HG02763 (cell line): ENCODE measurements around the gene SLC35B2.

Experiments
- ATAC-seq: cut with Tn5 transposase; IDR thresholded peaks from one replicate; pipeline ENCODE4 v1.9.1; 2021; ENCODE audit warnings: mild to moderate bottlenecking, moderate library complexity; ENCODE audit not compliant: unreplicated experiment

Gene SLC35B2

DNA sequence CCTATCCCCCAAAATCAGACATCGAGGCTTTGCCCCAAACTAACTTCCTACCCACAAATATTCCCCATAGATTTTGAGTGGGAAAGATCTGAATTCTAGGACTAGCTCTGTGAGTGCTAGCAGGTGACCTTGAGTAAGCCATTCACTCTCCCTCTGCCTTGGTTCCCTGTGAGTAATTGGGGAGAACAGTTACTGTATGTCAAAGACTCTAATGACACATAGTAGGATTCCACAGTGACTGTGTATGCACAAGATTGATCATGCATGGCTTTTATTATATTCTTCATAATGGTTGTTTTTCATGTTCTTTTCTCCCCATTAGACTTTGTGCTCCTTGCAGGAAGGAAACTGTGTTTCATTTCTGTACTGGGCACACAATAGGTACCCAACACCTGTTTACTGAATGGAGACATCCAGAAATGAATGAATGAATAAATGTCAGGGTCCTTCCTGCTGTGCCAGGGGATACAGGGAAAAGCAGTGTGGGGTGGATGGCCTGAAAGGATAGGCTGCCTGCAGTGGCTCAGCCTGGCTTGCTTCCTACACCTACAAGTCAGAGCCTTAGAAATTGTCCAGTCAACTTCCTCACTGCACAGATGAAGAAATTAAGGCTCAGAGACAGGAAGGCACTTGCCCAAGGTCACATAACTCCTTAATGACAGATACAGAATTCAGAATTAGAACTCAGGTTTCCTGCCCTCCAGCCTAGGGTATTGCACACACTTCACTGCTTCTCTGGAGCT, 12.0 kb upstream of the SLC35B2 start:
- no peak for ATAC-seq

DNA sequence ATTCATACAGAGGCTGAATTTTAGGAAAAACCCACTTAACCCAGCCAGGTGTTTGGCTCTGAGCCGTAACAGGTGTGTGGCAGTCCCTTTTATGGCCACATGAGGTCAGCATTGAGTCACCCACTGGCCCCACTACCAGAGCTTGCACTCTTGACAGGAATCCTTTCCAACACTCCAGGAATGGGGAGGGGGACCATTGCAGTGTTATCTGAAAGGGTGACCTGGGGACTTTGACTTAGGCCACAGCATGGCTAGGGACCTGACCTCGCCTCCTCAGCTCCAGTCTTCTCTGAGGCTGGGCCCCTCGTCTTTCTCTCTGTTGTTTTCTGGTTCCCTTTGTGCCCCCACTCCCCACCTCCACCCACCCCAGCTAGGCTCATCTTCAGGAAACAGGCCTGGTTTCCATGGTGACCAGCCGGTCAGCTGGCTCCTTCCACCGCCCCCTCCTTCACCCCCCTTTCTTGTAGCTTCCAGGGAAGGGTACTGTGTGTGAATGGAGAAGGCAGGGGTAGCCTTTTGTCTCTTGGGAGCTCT, 10.8 kb upstream of the SLC35B2 start:
- no peak for ATAC-seq

DNA sequence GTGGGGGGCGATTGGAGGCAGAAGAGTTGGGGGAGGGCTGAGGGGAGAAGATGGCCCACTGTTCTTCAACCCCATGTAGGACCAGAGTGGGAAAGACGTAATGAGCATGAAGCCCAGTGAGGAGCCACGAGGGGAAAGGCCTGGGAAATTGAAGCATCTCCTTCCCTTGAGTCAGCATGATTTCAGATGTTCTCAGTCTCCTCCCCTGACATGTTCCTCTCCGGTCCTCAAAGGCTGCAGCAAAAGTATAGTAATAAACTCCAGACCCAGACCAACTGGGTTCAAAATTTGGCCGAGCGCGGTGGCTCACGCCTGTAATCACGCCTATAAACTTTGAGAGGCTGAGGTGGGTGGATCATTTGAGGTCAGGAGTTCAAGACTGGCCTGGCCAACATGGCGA, 9.9 kb upstream of the SLC35B2 start:
- ATAC-seq: no peak

DNA sequence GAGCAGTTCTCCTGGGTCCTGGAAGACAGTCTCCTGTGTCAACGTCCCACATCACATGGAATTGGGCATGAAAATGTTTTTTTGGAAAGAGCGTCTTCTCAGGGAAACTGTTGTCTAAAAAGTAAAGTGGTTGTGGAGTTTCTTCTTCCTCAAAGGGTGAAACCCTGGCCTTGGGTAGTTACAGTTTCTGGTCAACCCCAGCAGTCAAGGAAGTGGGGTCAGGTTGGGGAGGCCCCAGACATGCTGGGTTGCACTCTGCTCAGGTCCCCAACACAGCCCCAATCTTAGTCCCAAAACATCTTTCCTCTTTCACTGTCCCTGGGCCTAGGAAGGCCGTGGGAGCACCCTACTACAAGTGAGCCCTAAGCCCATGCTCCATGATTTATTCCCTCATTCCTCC, 9.0 kb upstream of the SLC35B2 start:
- ATAC-seq: no peak

DNA sequence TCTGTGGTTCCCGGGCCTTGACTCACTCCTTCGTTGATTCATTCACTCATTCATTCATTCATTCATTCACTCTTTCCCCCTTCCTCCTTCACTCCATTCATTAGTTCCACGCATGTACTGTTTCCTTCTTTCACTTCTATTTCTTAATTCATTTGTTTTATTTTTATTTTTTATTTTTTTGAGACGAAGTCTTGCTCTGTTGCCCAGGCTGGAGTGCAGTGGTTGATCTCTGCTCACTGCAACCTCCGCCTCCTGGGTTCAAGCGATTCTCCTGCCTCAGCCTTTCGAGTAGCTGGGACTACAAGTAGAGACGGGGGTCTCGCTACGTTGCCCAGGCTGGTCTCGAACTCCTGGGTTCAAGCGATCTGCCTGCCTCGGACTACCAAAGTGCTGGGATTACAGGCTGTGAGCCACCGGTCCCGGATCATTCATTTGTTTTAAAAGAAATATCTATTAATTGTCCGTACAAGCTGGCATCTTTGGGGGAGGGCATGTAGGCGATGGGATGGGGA, 8.4 kb upstream of the SLC35B2 start:
- no peak for ATAC-seq

DNA sequence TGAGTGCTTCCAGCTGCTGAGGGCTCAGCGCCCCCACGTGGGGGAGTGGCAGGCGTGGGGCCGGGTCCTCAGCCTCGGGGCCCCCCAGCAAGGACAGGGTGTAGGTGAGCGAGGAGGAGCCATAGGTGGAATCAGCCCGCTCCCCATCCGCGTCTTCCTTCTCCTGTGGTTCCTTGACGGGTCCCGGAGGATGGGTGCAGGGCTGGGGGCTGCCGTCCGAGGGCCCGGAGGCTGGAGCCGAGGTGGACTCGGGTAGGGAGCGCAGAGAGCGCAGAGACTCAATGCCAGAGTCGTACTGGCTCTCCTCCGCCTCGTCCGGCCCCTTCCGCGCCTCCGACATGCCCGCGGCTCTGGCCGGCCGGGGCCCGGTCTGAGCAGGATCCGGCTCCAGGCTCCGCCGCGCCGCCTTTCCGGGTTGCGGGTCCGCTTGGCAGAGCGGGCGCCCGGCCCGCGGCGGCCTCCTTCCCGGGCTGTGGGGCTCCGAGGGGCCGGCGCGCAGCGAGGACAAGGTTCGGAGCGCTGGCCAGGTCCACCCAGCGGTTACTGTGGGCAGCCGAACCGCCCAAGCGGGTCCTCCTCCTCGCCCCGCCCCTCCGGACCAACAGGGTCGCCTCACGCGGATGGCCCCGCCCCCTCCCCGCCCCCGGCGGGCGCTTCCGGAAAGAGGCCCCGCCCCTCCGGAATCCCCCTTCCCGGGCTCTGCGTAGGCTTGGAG, 7.8 kb upstream of the SLC35B2 start, which contains the start of gene NFKBIE:
NFKBIE (minus strand) TSS at position 545 of the 715 bp plus-strand sequence; CDS start at position 340, 205 bp downstream.
- peak; percentile 42 for ATAC-seq

DNA sequence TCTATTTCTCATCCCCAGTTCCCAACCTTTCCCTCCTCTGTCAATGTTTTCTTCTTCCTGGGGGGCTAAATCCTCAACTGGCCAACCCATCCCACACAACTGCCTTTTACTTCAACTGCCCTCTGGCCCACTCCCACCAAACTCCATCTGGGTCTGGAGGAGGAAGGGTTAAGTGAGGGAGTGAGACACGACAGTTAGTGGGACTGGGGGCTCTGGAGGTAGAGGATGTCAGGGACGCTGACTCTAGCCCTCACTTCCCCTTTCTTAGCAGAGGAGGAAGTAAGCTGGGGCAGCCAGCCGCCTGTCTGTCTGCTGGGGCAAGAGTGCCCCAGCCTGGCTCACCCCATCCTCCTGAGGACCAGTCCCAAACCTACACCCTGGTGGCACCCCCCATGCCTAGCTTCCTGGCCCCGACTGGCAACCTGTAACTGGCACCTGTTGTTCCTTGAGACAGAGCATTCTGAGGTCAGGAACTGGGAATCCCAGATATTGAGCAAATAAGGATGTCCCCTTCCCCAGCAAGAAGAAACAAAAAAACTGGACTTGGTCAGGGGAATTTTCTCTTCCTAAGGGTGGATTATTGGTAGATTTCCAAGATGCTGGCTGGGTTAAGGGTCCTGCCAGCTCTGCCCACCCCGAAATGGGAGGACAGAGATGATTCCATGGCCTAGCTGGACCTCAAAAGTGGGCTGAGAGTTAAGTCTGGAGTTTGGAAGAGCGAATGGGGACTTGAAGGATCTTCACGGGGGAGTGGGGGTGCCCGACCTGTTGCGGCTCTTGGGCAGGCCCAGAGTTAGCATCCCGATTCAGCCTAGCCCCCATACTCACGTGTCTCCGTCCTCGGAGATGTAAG, 7.1 kb upstream of the SLC35B2 start:
- no peak for ATAC-seq

DNA sequence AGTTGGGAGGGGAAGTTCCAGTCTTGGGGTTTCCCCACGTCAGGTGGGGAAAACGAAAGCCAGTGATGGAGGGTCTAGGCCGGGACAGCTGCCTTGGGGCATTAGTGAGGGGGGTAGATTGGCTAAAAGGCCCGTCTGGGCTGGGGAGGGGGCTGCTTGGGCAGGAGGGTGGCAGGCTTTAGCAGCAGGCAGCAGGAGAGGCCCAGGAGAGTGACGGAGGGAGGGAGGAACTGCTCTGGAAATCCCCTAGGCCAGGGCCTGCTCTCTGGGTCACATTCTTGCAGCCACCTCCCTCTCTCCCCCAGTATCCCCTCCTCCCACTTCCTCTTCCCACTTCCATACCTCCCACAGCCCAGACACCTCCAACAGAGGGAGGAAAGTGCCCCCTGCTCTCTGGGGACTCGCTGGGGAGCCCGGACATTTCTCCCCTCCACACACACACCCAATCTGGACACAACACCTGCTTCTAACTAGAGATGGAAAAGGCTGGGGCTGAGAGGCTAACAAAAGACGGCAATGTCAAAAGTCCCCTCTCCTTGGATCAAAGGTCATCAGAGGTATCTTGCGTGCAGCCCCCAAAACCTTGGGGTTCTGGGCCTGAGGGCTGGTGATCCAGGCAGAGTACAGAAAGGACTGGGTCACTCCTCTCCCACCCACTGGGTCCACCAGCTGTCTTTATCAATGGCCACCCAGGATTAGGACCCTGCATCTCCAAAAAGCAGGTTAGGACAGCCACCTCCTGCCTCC, 6.2 kb upstream of the SLC35B2 start:
- ATAC-seq: no peak

DNA sequence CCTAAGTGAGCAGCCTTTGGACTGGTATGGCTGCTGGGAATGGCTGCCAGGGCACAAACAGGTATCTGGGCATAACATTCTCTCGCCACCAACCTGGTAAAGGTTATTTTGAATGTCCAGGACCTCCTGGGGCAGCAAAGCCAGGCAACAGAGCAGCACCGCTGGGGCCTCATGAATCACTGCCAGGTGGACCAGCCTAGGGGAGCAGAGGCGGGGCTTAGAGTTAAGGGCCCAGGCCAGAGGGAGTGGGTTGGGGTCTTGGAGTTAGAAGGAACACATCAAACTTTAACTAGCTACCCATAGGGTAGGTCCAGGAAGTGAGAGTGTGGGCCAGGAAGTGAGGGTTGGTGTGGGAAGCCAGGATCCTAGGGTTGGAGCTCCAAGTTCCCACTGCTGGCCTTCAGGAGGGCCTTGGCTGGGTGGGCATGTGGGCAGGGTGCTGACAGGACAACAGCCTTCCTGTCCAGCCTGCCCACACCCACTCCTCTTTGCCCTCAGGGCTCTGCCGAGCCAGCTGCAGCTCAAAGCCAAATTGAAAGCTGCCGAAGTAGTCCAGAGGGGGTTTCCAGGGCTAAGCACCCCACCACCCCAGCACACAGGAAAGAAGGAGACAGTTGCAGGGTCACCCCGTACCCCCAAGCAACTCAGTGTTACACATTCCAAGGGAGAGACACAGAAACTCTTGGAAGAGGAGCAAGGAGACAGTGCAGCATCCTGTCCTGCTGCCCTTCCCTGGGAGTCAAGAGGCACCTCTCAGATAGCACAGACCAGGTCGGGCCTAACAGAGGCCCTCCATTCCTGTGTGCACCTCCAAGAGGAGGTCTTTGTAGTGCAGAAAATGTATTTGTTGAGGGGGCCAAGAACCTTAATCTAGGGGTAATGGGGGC, 5.4 kb upstream of the SLC35B2 start:
- no peak for ATAC-seq

DNA sequence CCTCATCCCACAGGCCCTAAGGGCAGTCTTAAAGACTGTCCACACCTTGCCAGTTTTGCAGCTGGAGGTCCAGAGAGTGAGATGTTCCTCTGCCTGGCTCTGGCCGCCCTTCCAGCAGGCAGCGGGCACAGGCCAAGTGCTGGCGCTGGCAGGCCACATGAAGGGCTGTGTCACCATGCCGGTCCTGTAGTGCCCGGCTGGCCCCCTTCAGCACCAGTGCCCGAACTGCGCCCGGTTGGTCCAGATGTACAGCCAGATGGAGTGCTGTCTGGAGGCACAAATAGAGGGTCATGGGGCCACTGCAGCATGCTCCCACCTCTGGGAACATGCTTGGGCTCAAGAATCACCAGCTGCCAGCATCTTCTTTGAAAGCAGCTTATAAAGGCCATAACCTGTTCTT, 4.3 kb upstream of the SLC35B2 start:
- ATAC-seq: no peak

DNA sequence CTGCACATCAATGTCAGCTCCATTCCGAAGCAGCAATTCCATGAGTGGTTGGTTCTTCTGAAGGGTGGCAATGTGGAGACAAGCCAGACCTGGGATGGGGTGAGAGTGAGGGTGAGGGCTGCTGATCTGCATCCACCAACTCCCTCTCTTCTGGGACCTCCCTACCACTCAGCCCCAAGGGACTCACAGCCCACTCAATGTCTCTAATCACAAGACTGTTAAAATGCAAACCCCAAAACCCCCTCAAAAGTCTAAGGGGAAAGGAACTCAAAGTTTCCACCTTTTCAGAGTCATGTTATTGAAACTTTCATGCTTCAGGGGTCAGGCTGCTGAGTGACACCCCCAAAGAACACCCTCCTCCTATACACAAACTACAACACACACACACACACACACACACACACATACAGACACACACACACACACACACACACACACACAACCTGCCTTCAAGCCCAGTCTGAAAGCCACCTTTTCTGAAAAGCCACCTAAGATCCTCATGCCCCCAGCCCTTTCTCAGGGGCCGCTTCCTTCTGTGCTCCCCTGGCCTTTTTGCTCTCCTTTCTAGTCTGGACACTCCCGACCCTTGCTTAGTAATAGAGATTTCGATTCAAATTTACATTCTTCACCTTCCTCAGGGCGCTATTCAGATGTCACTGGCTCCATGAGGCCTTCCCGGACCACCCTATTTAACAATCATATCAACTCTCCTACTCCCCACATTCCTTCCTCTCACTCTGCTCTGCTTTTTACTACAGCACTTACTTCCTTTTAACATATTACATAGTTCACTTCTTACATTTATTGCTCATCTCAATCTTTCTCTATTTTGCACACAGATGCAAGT, 3.3 kb upstream of the SLC35B2 start:
- ATAC-seq: no peak

DNA sequence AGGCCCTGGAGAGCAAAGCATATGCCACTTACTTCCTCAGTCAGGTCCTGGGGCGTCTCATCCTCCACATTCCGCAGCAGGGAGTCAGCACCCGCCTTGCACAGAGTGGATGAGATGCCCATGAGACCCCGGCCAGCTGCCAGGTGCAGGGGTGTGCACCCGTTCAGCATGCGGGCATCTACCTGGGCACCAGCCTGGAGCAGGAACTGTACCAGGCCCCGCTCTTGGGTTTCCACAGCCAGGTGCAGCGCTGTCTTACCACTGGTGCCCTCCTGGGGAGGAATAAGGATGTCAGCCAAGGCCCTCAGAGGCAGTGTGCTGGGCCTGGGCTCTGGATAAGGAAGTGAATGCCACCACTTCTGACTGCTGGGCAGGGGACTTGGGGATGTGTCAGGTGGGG, 2.7 kb upstream of the SLC35B2 start:
- ATAC-seq: no peak

DNA sequence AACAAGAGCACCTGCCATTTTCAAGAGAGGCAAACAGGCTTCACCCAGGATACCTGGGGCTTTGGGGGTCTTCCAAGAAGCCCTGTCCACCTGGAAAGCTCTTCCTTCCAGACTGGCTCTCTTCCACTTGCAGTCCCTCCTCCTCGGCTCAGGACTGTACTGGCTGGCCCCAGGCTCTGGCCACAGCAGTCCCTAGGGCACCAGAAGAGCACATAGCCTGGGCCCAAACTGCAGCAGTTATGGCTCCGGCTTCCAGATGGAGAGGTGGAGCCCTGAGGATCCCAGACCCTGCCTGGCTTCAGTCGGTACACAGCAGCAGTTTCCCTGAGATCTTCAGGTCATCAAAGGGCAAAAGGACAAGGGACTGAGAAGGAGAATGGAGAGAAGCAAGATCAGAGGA, 1.6 kb upstream of the SLC35B2 start:
- ATAC-seq: no peak

DNA sequence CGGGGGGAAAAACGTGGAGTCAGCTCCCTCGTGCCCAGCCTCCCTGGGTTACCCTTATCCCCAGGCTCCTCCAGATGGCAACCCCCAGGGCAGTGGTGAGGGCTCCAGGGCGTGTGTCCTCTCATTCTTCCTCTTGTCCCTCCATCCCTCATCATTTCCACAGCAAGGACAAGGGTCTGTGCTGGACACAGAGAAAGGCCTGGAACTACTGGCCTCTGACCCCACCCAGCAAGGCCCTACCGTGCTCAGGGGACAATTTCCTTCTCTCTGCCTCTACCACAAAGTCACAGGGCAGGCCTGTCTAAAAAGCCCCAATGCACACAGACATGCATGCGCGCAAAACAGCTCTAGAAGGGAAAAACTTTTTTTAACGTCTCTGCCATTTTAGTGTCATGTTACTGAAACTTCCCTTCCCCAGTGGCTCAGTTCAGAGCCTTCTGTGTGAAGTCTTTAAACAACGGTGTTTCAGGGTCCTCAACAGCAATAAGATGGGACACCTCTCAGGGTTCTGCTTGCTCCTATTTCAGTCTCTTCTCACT, 1.1 kb upstream of the SLC35B2 start:
- ATAC-seq: no peak

DNA sequence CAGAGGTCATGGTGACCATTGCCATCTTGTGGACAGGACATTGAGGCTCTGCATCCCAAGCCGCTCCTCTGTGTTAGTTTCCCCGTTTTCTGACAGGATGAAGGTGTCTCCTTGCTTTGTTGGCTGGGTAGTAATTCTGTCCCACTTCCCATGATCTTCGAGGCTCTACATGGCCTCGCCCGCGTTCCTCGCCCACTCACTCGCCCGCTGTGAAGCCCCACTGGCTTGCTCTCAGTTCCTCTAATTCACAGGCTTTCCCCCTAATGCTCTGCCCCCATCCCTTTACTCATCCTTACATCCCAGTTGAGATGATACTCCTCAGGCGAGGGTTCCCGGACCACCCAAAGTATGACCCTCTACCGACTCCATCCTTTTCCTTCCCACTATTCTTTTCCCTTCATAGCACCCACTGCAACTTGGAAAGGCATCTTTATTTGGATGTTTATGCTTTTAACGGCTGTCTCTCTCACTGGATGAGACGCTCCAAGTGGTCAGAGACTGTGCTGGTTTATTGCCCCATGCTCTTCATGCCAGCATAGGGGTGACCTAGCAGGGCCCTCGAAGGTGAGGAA, 511 bp upstream of the SLC35B2 start:
- ATAC-seq: peak; percentile 17

DNA sequence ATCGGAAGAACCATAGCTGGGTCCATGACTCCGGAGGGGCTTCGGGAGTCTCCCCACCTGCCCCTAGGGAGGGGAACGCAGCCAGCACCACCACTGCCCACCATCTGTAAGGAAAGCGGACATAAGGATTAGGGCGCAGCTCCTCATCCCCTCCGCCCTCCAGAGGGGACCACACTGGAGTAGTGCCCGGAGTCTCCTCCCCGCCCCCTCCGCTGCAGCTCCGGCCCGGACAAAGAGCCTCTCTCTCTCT, 628 bp downstream of the SLC35B2 start:
- ATAC-seq: no peak

DNA sequence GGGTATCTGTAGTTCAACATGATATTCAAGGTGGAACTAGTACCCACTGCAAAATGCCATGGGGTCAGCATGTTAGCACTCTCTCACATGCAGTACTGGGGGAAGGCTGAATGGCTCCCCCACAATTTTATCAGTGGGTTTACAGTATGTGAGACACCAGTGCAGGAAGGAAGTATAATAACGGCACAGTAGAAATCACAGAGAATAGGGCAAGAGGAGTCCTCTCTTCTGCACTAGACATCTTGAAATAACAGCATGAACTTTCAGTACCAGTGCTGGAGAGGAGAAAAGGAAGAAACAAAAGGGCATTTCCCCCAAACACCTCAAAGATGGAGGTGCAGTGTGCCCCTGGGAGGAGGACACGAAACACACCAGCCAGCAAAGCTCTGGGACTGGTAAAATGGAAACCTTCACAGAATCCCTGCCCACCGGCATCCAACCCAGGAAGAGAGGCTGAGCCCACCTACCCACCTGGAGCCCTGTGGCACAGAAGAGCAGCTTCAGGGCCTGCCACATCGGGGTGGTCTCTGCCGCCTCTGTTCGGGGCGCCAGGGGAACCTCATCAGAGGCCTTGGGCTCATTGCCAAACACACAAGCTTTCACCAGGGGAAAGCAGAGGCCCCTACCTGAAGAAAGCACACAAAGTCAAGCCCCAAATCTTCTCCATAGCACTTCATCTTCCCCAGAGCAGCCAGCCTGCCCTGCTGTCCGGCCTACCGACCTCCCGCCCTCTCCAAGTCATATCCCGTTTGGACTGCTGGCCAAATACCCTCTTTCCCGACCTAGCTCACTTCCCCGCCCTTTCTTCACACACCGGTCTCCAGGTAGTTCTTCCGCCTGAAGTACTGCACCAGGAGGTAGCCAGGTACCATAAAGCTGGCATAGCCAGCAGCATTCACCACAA, 1.2 kb downstream of the SLC35B2 start:
- ATAC-seq: no peak
